DOHH2 (cell line): ENCODE measurements around the gene PPP1R1B.
A peak's percentile ranks its signal among the peaks of the same experiment; 100 is the strongest.

Experiments
- H3F3A ChIP-seq: fragments of 200-600 bp; sonication (generic), shearing (Covaris generic); 2 replicates; pipeline ENCODE4 v1.6.0; 2016; ENCODE audit warnings: antibody characterized with exemption, mild to moderate bottlenecking; ENCODE audit not compliant: control insufficient read depth, insufficient read depth
- H3K27ac ChIP-seq: fragments of 200-600 bp; sonication (generic); 2 replicates; pipeline ENCODE4 v1.5.1; 2014; ENCODE audit warnings: low read depth, mild to moderate bottlenecking, low read length, moderate library complexity
- H3K27me3 ChIP-seq: fragments of 200-600 bp; sonication (generic); 2 replicates; pipeline ENCODE4 v1.6.1; 2014; ENCODE audit warnings: mild to moderate bottlenecking, low read length, mixed read lengths; ENCODE audit not compliant: control insufficient read depth
- H3K36me3 ChIP-seq: fragments of 200-600 bp; sonication (generic); 2 replicates; pipeline ENCODE4 v1.6.1; 2014; ENCODE audit warnings: mild to moderate bottlenecking, low read length, moderate library complexity, mixed read lengths; ENCODE audit not compliant: control insufficient read depth
- H3K4me1 ChIP-seq: fragments of 200-600 bp; sonication (generic); 2 replicates; pipeline ENCODE4 v1.6.1; 2014; ENCODE audit warnings: mild to moderate bottlenecking, low read length, mixed read lengths; ENCODE audit not compliant: control insufficient read depth
- H3K4me2 ChIP-seq: fragments of 200-600 bp; sonication (generic); 2 replicates; pipeline ENCODE4 v1.6.0; 2014; ENCODE audit warnings: mild to moderate bottlenecking, low read length, moderate library complexity
- H3K4me3 ChIP-seq: fragments of 200-600 bp; sonication (generic); 2 replicates; pipeline ENCODE4 v1.5.1; 2014; ENCODE audit warnings: mild to moderate bottlenecking, low read length, mixed read lengths
- H3K79me2 ChIP-seq: fragments of 200-600 bp; sonication (generic); 2 replicates; pipeline ENCODE4 v1.6.1; 2014; ENCODE audit warnings: mild to moderate bottlenecking, low read length, mixed read lengths; ENCODE audit not compliant: control insufficient read depth
- H3K9me2 ChIP-seq: fragments of 200-600 bp; sonication (generic); replicated peaks from 2 replicates; pipeline ENCODE4 v1.6.1; 2014; ENCODE audit warnings: mild to moderate bottlenecking, low read length, mixed read lengths; ENCODE audit not compliant: control insufficient read depth
- H3K9me3 ChIP-seq: fragments of 200-600 bp; sonication (generic); 2 replicates; pipeline ENCODE4 v1.6.1; 2014; ENCODE audit warnings: antibody characterized with exemption, low read length, mixed read lengths; ENCODE audit not compliant: control insufficient read depth, insufficient read depth
- H4K20me1 ChIP-seq: fragments of 200-600 bp; sonication (generic); 2 replicates; pipeline ENCODE4 v1.6.0; 2014; ENCODE audit warnings: low read depth, mild to moderate bottlenecking, antibody characterized with exemption, low read length, moderate library complexity; ENCODE audit not compliant: control insufficient read depth, insufficient read depth
- EZH2phosphoT487 ChIP-seq: fragments of 200-600 bp; sonication (generic); IDR thresholded peaks from 2 replicates; pipeline ENCODE4 v1.6.1; 2017; ENCODE audit warnings: borderline replicate concordance, mild to moderate bottlenecking, antibody characterized with exemption, low read length, moderate library complexity, mixed read lengths
- TF ChIP-seq, protein P1 (sequence below): fragments of 200-600 bp; sonication (generic); IDR thresholded peaks from one replicate; pipeline ENCODE4 v1.5.1; 2014; ENCODE audit warnings: antibody characterized with exemption, mild to moderate bottlenecking, low read depth, low read length; ENCODE audit not compliant: poor library complexity, severe bottlenecking

PPP1R1B gene

GRCh38 chr17:39599665-39600231 lies 27.0 kb upstream of the PPP1R1B start:
- Histone ChIP-seq H3K79me2 (no peaks in the 10 kb centered on the region), H3K9me3 (no peaks in the 10 kb centered on the region), H3K4me1 (peaks cover 9% of the 10 kb centered on the region), H4K20me1 (0 out of 2 replicates have a peak, but pooled peaks cover 2% of the 10 kb centered on the region), H3K36me3 (no peaks in the 10 kb centered on the region), H3K4me3 (no peak overlapping the region), H3K27ac (no peak overlapping the region), H3K9me2 (no peaks in the 10 kb centered on the region), H3K27me3 (peaks cover 97% of the 10 kb centered on the region), H3K4me2 (no peak overlapping the region), H3F3A (no peaks in the 10 kb centered on the region; the same call in 1 of the 2 replicates)
- TF ChIP-seq EZH2phosphoT487 = no peak; the same call in 1 of the 2 replicates
- TF ChIP-seq, protein P1, sequence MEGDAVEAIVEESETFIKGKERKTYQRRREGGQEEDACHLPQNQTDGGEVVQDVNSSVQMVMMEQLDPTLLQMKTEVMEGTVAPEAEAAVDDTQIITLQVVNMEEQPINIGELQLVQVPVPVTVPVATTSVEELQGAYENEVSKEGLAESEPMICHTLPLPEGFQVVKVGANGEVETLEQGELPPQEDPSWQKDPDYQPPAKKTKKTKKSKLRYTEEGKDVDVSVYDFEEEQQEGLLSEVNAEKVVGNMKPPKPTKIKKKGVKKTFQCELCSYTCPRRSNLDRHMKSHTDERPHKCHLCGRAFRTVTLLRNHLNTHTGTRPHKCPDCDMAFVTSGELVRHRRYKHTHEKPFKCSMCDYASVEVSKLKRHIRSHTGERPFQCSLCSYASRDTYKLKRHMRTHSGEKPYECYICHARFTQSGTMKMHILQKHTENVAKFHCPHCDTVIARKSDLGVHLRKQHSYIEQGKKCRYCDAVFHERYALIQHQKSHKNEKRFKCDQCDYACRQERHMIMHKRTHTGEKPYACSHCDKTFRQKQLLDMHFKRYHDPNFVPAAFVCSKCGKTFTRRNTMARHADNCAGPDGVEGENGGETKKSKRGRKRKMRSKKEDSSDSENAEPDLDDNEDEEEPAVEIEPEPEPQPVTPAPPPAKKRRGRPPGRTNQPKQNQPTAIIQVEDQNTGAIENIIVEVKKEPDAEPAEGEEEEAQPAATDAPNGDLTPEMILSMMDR = no peak

GRCh38 chr17:39600288-39600996 lies 26.3 kb upstream of the PPP1R1B start:
- no peak for TF ChIP-seq EZH2phosphoT487
- TF ChIP-seq, protein P1 = no peak
- H3K9me2 ChIP-seq = no peaks in the 10 kb centered on the region
- H3K27me3 ChIP-seq = peaks cover 97% of the 10 kb centered on the region
- H3K4me3 ChIP-seq = no peak overlapping the region
- H3K9me3 ChIP-seq = no peaks in the 10 kb centered on the region
- H3F3A ChIP-seq = no peaks in the 10 kb centered on the region; the same call in 1 of the 2 replicates
- 0 out of 2 replicates have a peak, but pooled peaks cover 2% of the 10 kb centered on the region for H4K20me1 ChIP-seq
- no peak overlapping the region for H3K27ac ChIP-seq
- peaks cover 15% of the 10 kb centered on the region for H3K4me1 ChIP-seq
- no peaks in the 10 kb centered on the region for H3K36me3 ChIP-seq
- H3K4me2 ChIP-seq = no peak overlapping the region
- H3K79me2 ChIP-seq = no peaks in the 10 kb centered on the region

DNA sequence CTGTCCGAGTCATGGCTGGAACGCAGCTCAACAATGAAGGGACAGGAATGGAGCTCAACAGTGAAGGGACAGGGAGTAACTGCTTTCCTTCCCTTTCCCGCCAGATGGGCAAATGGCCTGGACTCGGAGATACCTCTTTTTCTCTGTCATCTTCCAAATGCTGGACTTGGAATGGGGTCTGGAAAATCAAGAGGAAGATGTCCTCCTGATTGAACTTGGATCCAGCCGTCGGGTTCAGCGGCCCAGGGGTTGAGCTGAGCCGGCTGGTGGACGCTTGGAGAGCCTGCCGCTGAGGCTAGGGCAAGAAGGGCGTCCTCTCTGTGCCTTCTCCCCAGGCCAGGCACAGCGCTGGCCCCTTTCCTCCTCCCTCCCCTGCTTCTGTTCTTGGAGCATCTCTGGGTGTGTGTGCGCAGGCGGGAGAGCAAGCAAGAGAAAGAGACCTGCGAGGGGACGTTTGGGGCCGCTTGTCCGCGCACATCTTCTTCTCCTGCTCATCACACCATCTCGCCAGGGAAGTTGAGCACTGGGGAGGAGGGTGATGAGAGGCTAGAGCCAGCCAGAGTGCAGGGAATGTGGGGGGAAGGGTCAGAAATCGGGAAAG lies 25.7 kb upstream of the PPP1R1B start:
- Histone ChIP-seq H3K36me3 (no peaks in the 10 kb centered on the region), H3K4me2 (no peak overlapping the region), H4K20me1 (0 out of 2 replicates have a peak, but pooled peaks cover 2% of the 10 kb centered on the region)

More for the DNA sequence above, 25.7 kb upstream of the PPP1R1B start:
- Histone ChIP-seq H3K4me1 (peaks cover 19% of the 10 kb centered on the region), H3K4me3 (no peak overlapping the region), H3F3A (no peaks in the 10 kb centered on the region; the same call in 1 of the 2 replicates), H3K79me2 (no peaks in the 10 kb centered on the region), H3K27ac (no peak overlapping the region), H3K9me3 (no peaks in the 10 kb centered on the region), H3K9me2 (no peaks in the 10 kb centered on the region), H3K27me3 (peaks cover 97% of the 10 kb centered on the region)
- peak; percentile 84 for TF ChIP-seq EZH2phosphoT487
- TF ChIP-seq, protein P1 = no peak
